Neuronal stem cell (in vitro differentiated cells): ENCODE measurements around the gene SSRP1.
A peak's percentile ranks its signal among the peaks of the same experiment; 100 is the strongest.

Experiments
- DNase-seq: peaks from one replicate; pipeline ENCODE4 v3.0.0-alpha.2; 2013; ENCODE audit warnings: low spot score
- H2AFZ ChIP-seq: one replicate; pipeline ENCODE4 v1.6.1; 2013; ENCODE audit warnings: mild to moderate bottlenecking, low read length, inconsistent platforms
- H2AK5ac ChIP-seq: 2 replicates; pipeline ENCODE4 v1.6.1; 2013; ENCODE audit warnings: low read depth, mild to moderate bottlenecking, inconsistent platforms, low read length, moderate library complexity, mixed read lengths
- H2BK120ac ChIP-seq: 2 replicates; pipeline ENCODE4 v1.6.1; 2013; ENCODE audit warnings: low read depth, mild to moderate bottlenecking, inconsistent platforms, low read length, moderate library complexity, mixed read lengths
- H2BK12ac ChIP-seq: one replicate; pipeline ENCODE4 v1.6.1; 2013; ENCODE audit warnings: low read length, inconsistent platforms
- H2BK15ac ChIP-seq: 2 replicates; pipeline ENCODE4 v1.6.1; 2013; ENCODE audit warnings: mild to moderate bottlenecking, low read length, inconsistent platforms, mixed read lengths
- H2BK5ac ChIP-seq: one replicate; pipeline ENCODE4 v1.6.1; 2013; ENCODE audit warnings: inconsistent platforms, mild to moderate bottlenecking, low read length, moderate library complexity
- H3K14ac ChIP-seq: one replicate; pipeline ENCODE4 v1.6.1; 2013; ENCODE audit warnings: low read length, inconsistent platforms
- H3K18ac ChIP-seq: 2 replicates; pipeline ENCODE4 v1.6.1; 2013; ENCODE audit warnings: low read length, inconsistent platforms
- H3K23ac ChIP-seq: 2 replicates; pipeline ENCODE4 v1.6.1; 2013; ENCODE audit warnings: low read depth, mild to moderate bottlenecking, mixed read lengths, low read length, inconsistent platforms; ENCODE audit not compliant: poor library complexity
- H3K27ac ChIP-seq: replicated peaks from 3 replicates; pipeline ENCODE4 v1.5.1; 2013; ENCODE audit warnings: low read length, inconsistent platforms
- H3K27me3 ChIP-seq, 3 experiments: 2 replicates each; pipeline ENCODE4 v1.6.1; 2013; ENCODE audit warnings: low read length in 3 of 3, mild to moderate bottlenecking in 2 of 3, inconsistent platforms in 1 of 3, low read depth in 1 of 3, mixed read lengths in 1 of 3, moderate library complexity in 1 of 3; ENCODE audit not compliant: control insufficient read depth in 3 of 3, insufficient read depth in 3 of 3
- H3K36me3 ChIP-seq, 2 donors: replicated peaks in 1 of 2; 2 replicates each; pipeline ENCODE4 v1.6.1; 2013; ENCODE audit warnings: low read length in 2 of 2; ENCODE audit not compliant: control insufficient read depth in 2 of 2, insufficient read depth in 2 of 2
- H3K4ac ChIP-seq: 2 replicates; pipeline ENCODE4 v1.6.1; 2013; ENCODE audit warnings: inconsistent platforms, mild to moderate bottlenecking, low read length, moderate library complexity
- H3K4me1 ChIP-seq, 2 donors: 1 replicate in 1 of 2; 2 replicates in 1 of 2; pipeline ENCODE4 v1.6.1; 2013; ENCODE audit warnings: low read length in 2 of 2, low read depth in 1 of 2; ENCODE audit not compliant: control insufficient read depth in 2 of 2, insufficient read depth in 1 of 2
- H3K4me2 ChIP-seq: one replicate; pipeline ENCODE4 v1.6.1; 2013; ENCODE audit warnings: mild to moderate bottlenecking, low read length, inconsistent platforms; ENCODE audit not compliant: insufficient read depth, poor library complexity, severe bottlenecking
- H3K4me3 ChIP-seq, 2 donors: 2 replicates each; pipeline ENCODE4 v1.5.1; 2013; ENCODE audit warnings: low read length in 2 of 2, mild to moderate bottlenecking in 2 of 2, inconsistent platforms in 1 of 2, moderate library complexity in 1 of 2
- H3K79me1 ChIP-seq: one replicate; pipeline ENCODE4 v1.6.1; 2013; ENCODE audit warnings: low read depth, mild to moderate bottlenecking, inconsistent platforms, low read length, moderate library complexity
- H3K9ac ChIP-seq: one replicate; pipeline ENCODE4 v1.6.1; 2013; ENCODE audit warnings: mild to moderate bottlenecking, low read depth, low read length, inconsistent platforms; ENCODE audit not compliant: poor library complexity
- H3K9me3 ChIP-seq, 2 donors: replicated peaks in 1 of 2; 2 replicates each; pipeline versions ENCODE3 to v1.6.1; 2013; ENCODE audit warnings: low read length in 2 of 2, mild to moderate bottlenecking in 2 of 2, inconsistent platforms in 1 of 2, low read depth in 1 of 2, mixed read lengths in 1 of 2, moderate library complexity in 1 of 2; ENCODE audit not compliant: control insufficient read depth in 2 of 2, insufficient read depth in 1 of 2
- H4K8ac ChIP-seq: one replicate; pipeline ENCODE4 v1.6.1; 2013; ENCODE audit warnings: low read depth, mild to moderate bottlenecking, inconsistent platforms, low read length, moderate library complexity
- H4K91ac ChIP-seq: one replicate; pipeline ENCODE4 v1.6.1; 2013; ENCODE audit warnings: low read length, low read depth, mild to moderate bottlenecking, inconsistent platforms; ENCODE audit not compliant: poor library complexity
- WGBS, 2 donors: extraction: QIAGEN DNeasy Blood & Tissue Kit; methylation state at CpG; one replicate each; pipeline ENCODE4 v1.1.7; 2013; ENCODE audit warnings: missing lambda C conversion rate in 2 of 2, mixed read lengths in 1 of 2; ENCODE audit not compliant: insufficient read length in 2 of 2, insufficient replicate concordance in 1 of 2; ENCODE audit errors: extremely low coverage in 2 of 2; 5-methylcytosine and 5-hydroxymethylcytosine counted together

The SSRP1 gene

DNA sequence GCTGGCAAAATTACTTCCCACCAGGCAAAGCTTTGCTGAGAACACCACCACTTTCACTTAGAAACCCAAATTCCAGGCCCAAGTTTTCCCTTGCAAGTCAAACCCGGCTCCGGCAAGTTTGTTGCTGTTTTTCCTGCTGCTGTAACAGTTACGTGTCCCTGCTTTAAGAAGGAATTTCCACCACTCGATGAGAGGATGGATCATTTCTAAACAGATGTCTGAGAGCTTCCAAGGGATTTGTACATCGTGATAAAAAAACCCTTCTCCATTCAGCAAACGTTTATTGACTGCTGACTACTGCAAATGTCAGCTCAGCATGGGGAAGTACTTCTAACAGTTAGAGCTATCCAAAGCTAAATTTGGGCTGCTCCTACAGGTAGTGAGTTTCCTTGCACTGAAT lies 22.2 kb upstream of the SSRP1 start:
- Histone ChIP-seq H2BK12ac (no peak overlapping the region), H3K23ac (no peak overlapping the region), H3K4ac (no peak overlapping the region), H3K36me3 (no peaks in the 10 kb centered on the region), H4K8ac (no peak overlapping the region), H3K9me3 (no peaks in the 10 kb centered on the region), H2BK15ac (no peak overlapping the region), H3K27ac (no peak overlapping the region), H2BK120ac (no peak overlapping the region), H2BK5ac (no peak overlapping the region), H3K4me1 (peaks cover 8 to 11% of the 10 kb centered on the region in 2 donors), H3K9ac (no peak overlapping the region), H2AFZ (no peak overlapping the region), H3K27me3 (peaks cover 0 to 26% (median 0%) of the 10 kb centered on the region in 3 experiments), H3K18ac (no peak overlapping the region), H2AK5ac (no peak overlapping the region), H4K91ac (no peak overlapping the region), H3K4me2 (no peak overlapping the region), H3K14ac (no peak overlapping the region), H3K4me3 (no peak overlapping the region), H3K79me1 (no peaks in the 10 kb centered on the region)
- no peak for DNase-seq
- WGBS, 2 donors = no CpG with 5 or more reads among the region's 6 CpGs

DNA sequence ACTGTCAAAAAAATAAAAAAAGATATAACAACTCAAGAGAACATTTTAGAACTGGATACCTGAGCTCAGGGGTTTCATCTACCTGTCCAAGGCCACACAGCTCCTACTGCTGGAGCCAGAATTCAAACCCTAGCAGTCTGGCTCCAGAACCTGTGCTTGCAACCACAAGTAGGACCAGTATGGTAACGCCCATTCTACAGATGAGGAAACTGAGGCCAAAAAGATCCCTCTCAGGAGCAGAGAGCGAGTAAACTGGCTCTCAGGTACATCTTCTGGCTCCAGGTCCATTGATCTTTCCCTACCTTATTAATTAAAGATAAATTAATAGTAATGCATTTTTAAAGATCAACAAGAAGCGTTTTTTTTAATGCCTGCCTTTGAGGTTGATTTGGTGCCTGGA lies 21.6 kb upstream of the SSRP1 start:
- Histone ChIP-seq H3K4me2 (no peak overlapping the region), H2BK15ac (no peak overlapping the region), H3K14ac (no peak overlapping the region), H2BK12ac (no peak overlapping the region), H3K9me3 (no peaks in the 10 kb centered on the region), H3K36me3 (no peaks in the 10 kb centered on the region), H2AK5ac (no peak overlapping the region), H3K23ac (no peak overlapping the region), H3K4me3 (no peak overlapping the region), H2AFZ (no peak overlapping the region), H3K27me3 (peaks cover 0 to 26% (median 0%) of the 10 kb centered on the region in 3 experiments), H4K91ac (no peak overlapping the region), H3K27ac (no peak overlapping the region), H2BK120ac (no peak overlapping the region), H3K4me1 (peaks cover 11 to 13% of the 10 kb centered on the region in 2 donors), H3K18ac (no peak overlapping the region), H4K8ac (no peak overlapping the region), H3K9ac (no peak overlapping the region), H3K4ac (no peak overlapping the region), H3K79me1 (no peaks in the 10 kb centered on the region), H2BK5ac (no peak overlapping the region)
- DNase-seq = no peak
- no CpG with 5 or more reads among the region's 3 CpGs for WGBS, 2 donors

DNA sequence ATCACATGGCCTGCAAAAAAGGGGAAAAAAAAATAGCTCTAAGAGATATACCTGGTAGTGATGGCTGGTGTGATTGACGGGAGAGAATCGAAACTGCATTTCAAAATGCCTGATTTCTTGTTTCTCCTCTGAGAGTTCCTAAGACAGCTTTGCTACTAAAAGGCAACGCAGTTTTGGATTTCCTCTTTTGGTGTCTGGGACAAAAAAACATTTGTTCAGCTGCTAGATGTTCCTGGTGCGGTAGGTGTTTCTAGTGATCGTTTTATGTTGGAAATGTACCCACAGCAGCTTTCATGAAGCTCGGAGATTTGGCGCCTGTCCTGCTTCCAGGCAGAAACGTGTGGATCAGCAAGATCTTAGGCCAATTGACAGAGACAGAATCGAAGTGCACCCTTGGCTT lies 20.6 kb upstream of the SSRP1 start:
- Histone ChIP-seq H2BK15ac (no peak overlapping the region), H2BK5ac (no peak overlapping the region), H3K27ac (no peak overlapping the region), H3K14ac (no peak overlapping the region), H3K4me3 (no peak overlapping the region), H4K8ac (no peak overlapping the region), H3K4me1 (peaks cover 11 to 13% of the 10 kb centered on the region in 2 donors), H3K9ac (no peak overlapping the region), H3K27me3 (peaks cover 0 to 26% (median 0%) of the 10 kb centered on the region in 3 experiments), H3K18ac (no peak overlapping the region), H2BK120ac (no peak overlapping the region), H2AK5ac (no peak overlapping the region), H3K9me3 (peaks cover 0 to 1% of the 10 kb centered on the region in 2 donors), H3K4ac (no peak overlapping the region), H3K36me3 (no peaks in the 10 kb centered on the region), H2AFZ (peak overlapping the region; percentile 26), H3K79me1 (no peaks in the 10 kb centered on the region), H3K4me2 (no peak overlapping the region), H3K23ac (no peak overlapping the region), H4K91ac (no peak overlapping the region), H2BK12ac (no peak overlapping the region)
- no peak for DNase-seq
- WGBS, 2 donors = no CpG with 5 or more reads among the region's 9 CpGs

DNA sequence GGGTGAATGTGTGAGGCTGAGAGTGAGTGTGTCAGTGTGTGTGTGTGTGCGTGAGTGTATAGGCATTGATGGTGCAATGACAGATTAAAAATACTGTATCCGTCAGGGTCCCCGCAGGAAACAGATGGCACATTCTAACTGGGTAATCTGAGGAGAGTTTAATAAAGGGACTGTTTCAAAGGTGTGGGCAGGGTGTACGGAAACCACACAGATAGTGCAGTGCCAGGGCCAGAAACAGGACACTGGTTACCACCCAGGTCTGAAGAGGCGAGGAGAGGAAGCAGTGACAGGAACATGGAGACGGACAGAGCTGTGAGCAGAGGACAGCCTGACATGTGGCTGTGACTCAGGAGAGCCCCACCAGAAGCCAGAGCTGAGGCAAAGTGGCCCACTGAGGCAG lies 19.0 kb upstream of the SSRP1 start:
- H3K27ac ChIP-seq = no peak overlapping the region
- no peak overlapping the region for H3K4me2 ChIP-seq
- no peaks in the 10 kb centered on the region for H3K36me3 ChIP-seq
- no peak overlapping the region for H2BK120ac ChIP-seq
- no peak overlapping the region for H3K23ac ChIP-seq
- no peak overlapping the region for H2BK5ac ChIP-seq
- no CpG with 5 or more reads among the region's 6 CpGs for WGBS, 2 donors
- H3K9ac ChIP-seq = no peak overlapping the region
- peak overlapping the region; percentile 79 for H3K18ac ChIP-seq
- H3K4ac ChIP-seq = no peak overlapping the region
- no peak overlapping the region for H2BK15ac ChIP-seq
- peak overlapping the region; percentile 56 for H4K91ac ChIP-seq
- peak overlapping the region; percentile 51 for H2BK12ac ChIP-seq
- no peak overlapping the region for H4K8ac ChIP-seq
- no peak overlapping the region for H2AFZ ChIP-seq
- H3K27me3 ChIP-seq = peaks cover 0 to 20% (median 0%) of the 10 kb centered on the region in 3 experiments
- H3K4me3 ChIP-seq = no peak overlapping the region
- no peak overlapping the region for H2AK5ac ChIP-seq
- no peaks in the 10 kb centered on the region for H3K79me1 ChIP-seq
- H3K4me1 ChIP-seq = peaks cover 11 to 13% of the 10 kb centered on the region in 2 donors
- H3K14ac ChIP-seq = no peak overlapping the region
- peaks cover 0 to 8% of the 10 kb centered on the region in 2 donors for H3K9me3 ChIP-seq
- DNase-seq = no peak
